HEK293 (cell line): ENCODE data around the gene SKI.

Experiments used
- CTCF ChIA-PET: fragments of 350-600 bp; formaldehyde crosslinking; extraction: SDS; loops from one replicate; lab custom pipeline; 2021; ENCODE audit warnings: antibody characterized with exemption; lab: Yijun Ruan, JAX
- POLR2A ChIA-PET: fragments of 300-600 bp; formaldehyde crosslinking; extraction: SDS; loops from one replicate; lab custom pipeline; 2020; ENCODE audit warnings: antibody characterized with exemption, inconsistent platforms; lab: Yijun Ruan, JAX
- H3K27ac ChIP-seq: fragments of 200-500 bp; sonication (Bioruptor generic); 2 replicates; pipeline ENCODE4 v1.5.1; 2014; ENCODE audit warnings: low read depth, low read length, control low read depth, inconsistent platforms; ENCODE audit errors: extremely low read depth
- H3K36me3 ChIP-seq, 2 experiments: fragments of 200-500 bp in 1 of 2; sonication (Bioruptor generic) in 1 of 2; 1 replicate in 1 of 2; 2 replicates in 1 of 2; pipeline ENCODE4 v1.5.1; 2014 to 2017; ENCODE audit warnings: inconsistent platforms in 2 of 2, low read length in 2 of 2; ENCODE audit not compliant: control insufficient read depth in 2 of 2, insufficient read depth in 1 of 2
- H3K4me1 ChIP-seq: fragments of 200-500 bp; sonication (Bioruptor generic); 2 replicates; pipeline ENCODE4 v1.5.1; 2014; ENCODE audit warnings: mild to moderate bottlenecking, low read length, inconsistent platforms; ENCODE audit not compliant: control insufficient read depth, insufficient read depth
- H3K4me3 ChIP-seq: 2 replicates; pipeline ENCODE4 v1.5.1; 2011; ENCODE audit warnings: low read depth, mild to moderate bottlenecking, control low read depth, low read length, moderate library complexity
- H3K9me3 ChIP-seq: fragments of 200-500 bp; sonication (Bioruptor generic); 2 replicates; pipeline ENCODE4 v1.5.1; 2014; ENCODE audit warnings: low read depth, low read length, inconsistent platforms; ENCODE audit not compliant: control insufficient read depth, insufficient read depth
- KLF16 ChIP-seq: fragments of 450-650 bp; formaldehyde crosslinking; IDR thresholded peaks from 2 replicates; pipeline ENCODE4 v1.5.1; 2017; ENCODE audit warnings: missing biosample characterization, missing genetic modification characterization
- ZBTB17 ChIP-seq: fragments of 450-650 bp; formaldehyde crosslinking; IDR thresholded peaks from 2 replicates; pipeline ENCODE4 v1.5.1; 2016; ENCODE audit warnings: missing biosample characterization, missing genetic modification characterization
- ZBTB48 ChIP-seq: fragments of 450-650 bp; formaldehyde crosslinking; IDR thresholded peaks from 2 replicates; pipeline ENCODE4 v1.5.1; 2016; ENCODE audit warnings: missing biosample characterization, missing genetic modification characterization
- ZFP3 ChIP-seq: fragments of 450-650 bp; formaldehyde crosslinking; IDR thresholded peaks from 2 replicates; pipeline ENCODE4 v1.5.1; 2016; ENCODE audit warnings: low read depth, missing biosample characterization, missing genetic modification characterization
- ZNF184 ChIP-seq: fragments of 450-650 bp; IDR thresholded peaks from 2 replicates; pipeline ENCODE4 v1.5.1; 2018; ENCODE audit warnings: missing biosample characterization, mild to moderate bottlenecking, missing genetic modification characterization
- ZNF280C ChIP-seq: fragments of 450-650 bp; formaldehyde crosslinking; IDR thresholded peaks from 2 replicates; pipeline ENCODE4 v1.5.1; 2016; ENCODE audit warnings: missing biosample characterization, missing genetic modification characterization
- ZNF302 ChIP-seq: fragments of 450-650 bp; formaldehyde crosslinking; IDR thresholded peaks from 2 replicates; pipeline ENCODE4 v1.5.1; 2016; ENCODE audit warnings: missing biosample characterization, missing genetic modification characterization, low read depth
- ZNF362 ChIP-seq: fragments of 450-650 bp; formaldehyde crosslinking; IDR thresholded peaks from 2 replicates; pipeline ENCODE4 v1.5.1; 2016; ENCODE audit warnings: missing biosample characterization, missing genetic modification characterization
- ZNF394 ChIP-seq: fragments of 450-650 bp; formaldehyde crosslinking; IDR thresholded peaks from 2 replicates; pipeline ENCODE4 v1.5.1; 2016; ENCODE audit warnings: missing biosample characterization, missing genetic modification characterization, mild to moderate bottlenecking, moderate library complexity, borderline replicate concordance
- ZNF521 ChIP-seq: fragments of 450-650 bp; formaldehyde crosslinking; IDR thresholded peaks from 2 replicates; pipeline ENCODE4 v1.5.1; 2017; ENCODE audit warnings: missing biosample characterization, mild to moderate bottlenecking, missing genetic modification characterization
- ZNF639 ChIP-seq: fragments of 450-650 bp; formaldehyde crosslinking; IDR thresholded peaks from 2 replicates; pipeline ENCODE4 v1.5.1; 2016; ENCODE audit warnings: missing biosample characterization, missing genetic modification characterization
- ZNF776 ChIP-seq: fragments of 450-650 bp; formaldehyde crosslinking; IDR thresholded peaks from 2 replicates; pipeline ENCODE4 v1.5.0; 2017; ENCODE audit warnings: missing biosample characterization, missing genetic modification characterization, borderline replicate concordance
- ZSCAN18 ChIP-seq: fragments of 450-650 bp; formaldehyde crosslinking; IDR thresholded peaks from 2 replicates; pipeline ENCODE4 v1.5.1; 2016; ENCODE audit warnings: missing biosample characterization, missing genetic modification characterization

The SKI gene

GRCh38 chr1:2350911-2351655 is 123.0 kb downstream of the SKI start:
- no peaks in the 10 kb centered on the region for H3K36me3 ChIP-seq
- POLR2A ChIA-PET = no interaction called here
- CTCF ChIA-PET = no interaction called here
- H3K4me1 ChIP-seq = no peaks in the 10 kb centered on the region
- H3K4me3 ChIP-seq = no peak overlapping the region
- TF ChIP-seq ZBTB17 (tag by site-specific recombination) (no peak), ZNF394 (tag by site-specific recombination) (no peak)
- H3K27ac ChIP-seq = no peak overlapping the region
- no peaks in the 10 kb centered on the region for H3K9me3 ChIP-seq

- ChIA-PET POLR2A (no interaction called here), CTCF (no interaction called here)
Measured at GRCh38 chr1:2351723-2352122, 123.6 kb downstream of the SKI start.

More at GRCh38 chr1:2351723-2352122, 123.6 kb downstream of the SKI start:
- H3K9me3 ChIP-seq = no peaks in the 10 kb centered on the region
- H3K4me3 ChIP-seq = no peak overlapping the region
- no peaks in the 10 kb centered on the region for H3K36me3 ChIP-seq
- H3K27ac ChIP-seq = no peak overlapping the region
- TF ChIP-seq ZNF521 (tag by site-specific recombination) = no peak
- TF ChIP-seq ZSCAN18 (tag by site-specific recombination) = no peak
- no peak for TF ChIP-seq KLF16
- TF ChIP-seq ZNF280C (tag by site-specific recombination) = no peak
- no peak for TF ChIP-seq ZNF362 (tag by site-specific recombination)
- TF ChIP-seq ZNF776 (tag by site-specific recombination) = no peak
- no peak for TF ChIP-seq ZNF302 (tag by site-specific recombination)
- TF ChIP-seq ZNF184 (tag by site-specific recombination) = no peak
- TF ChIP-seq ZNF639 (tag by site-specific recombination) = no peak
- no peak for TF ChIP-seq ZBTB48 (tag by site-specific recombination)
- TF ChIP-seq ZFP3 (tag by site-specific recombination) = no peak
- H3K4me1 ChIP-seq = no peaks in the 10 kb centered on the region
